ENCODE results near the gene GFAP.

DNA sequence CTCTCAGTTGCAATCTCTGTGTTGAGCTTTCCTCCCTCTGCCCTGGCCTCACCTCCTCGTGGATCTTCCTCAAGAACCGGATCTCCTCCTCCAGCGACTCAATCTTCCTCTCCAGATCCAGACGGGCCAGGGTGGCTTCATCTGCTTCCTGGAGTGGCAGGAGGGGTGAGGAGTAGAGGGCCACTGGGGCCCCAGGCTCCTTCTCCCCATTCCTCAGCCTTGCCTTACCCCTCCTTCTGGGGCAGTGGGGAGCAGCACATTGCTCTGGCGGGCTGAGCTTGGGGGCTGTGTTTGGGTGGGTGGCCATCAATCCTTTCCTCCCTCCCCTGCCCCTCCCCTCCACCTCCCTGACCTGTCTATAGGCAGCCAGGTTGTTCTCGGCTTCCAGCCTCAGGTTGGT, 1.6 kb downstream of the GFAP start:
- TF ChIP-seq, protein P1, sequence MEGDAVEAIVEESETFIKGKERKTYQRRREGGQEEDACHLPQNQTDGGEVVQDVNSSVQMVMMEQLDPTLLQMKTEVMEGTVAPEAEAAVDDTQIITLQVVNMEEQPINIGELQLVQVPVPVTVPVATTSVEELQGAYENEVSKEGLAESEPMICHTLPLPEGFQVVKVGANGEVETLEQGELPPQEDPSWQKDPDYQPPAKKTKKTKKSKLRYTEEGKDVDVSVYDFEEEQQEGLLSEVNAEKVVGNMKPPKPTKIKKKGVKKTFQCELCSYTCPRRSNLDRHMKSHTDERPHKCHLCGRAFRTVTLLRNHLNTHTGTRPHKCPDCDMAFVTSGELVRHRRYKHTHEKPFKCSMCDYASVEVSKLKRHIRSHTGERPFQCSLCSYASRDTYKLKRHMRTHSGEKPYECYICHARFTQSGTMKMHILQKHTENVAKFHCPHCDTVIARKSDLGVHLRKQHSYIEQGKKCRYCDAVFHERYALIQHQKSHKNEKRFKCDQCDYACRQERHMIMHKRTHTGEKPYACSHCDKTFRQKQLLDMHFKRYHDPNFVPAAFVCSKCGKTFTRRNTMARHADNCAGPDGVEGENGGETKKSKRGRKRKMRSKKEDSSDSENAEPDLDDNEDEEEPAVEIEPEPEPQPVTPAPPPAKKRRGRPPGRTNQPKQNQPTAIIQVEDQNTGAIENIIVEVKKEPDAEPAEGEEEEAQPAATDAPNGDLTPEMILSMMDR (IDR thresholded peaks at IDR 0.05): no peak
- TF ChIP-seq POLR2A (IDR thresholded peaks at IDR 0.05) (no peak), EP300 (IDR thresholded peaks at IDR 0.05) (no peak)
